Measurements from ENCODE around the gene KLF11. TPM values are rescaled to one million over a fixed set of nuclear protein-coding genes. Genes with fewer than 3 reads are reported as not detected.
A peak's percentile ranks its signal among the peaks of the same experiment; 100 is the strongest.

The KLF11 gene
- total and polyA plus RNA-seq, 11 donors: 5.4 to 43.8 (median 19.4) TPM

- Histone ChIP-seq H3K36me3 (no peaks in the 10 kb centered on the region), H3K27me3 (no peaks in the 10 kb centered on the region), H3K4me3 (no peak overlapping the region), H3K27ac (peak overlapping the region in 5 of 12 donors; percentile 70 to 88 (median 78)), H3K9me3 (no peaks in the 10 kb centered on the region), H3K4me1 (peaks cover 3 to 37% (median 27%) of the 10 kb centered on the region in 12 donors)
- no peak for DNase-seq
- TF ChIP-seq CTCF (IDR thresholded peaks at IDR 0.05) (no peak), POLR2A (IDR thresholded peaks at IDR 0.05) (no peak)
- intact Hi-C loops (cut with DNase I): loop anchor here in 3 of 10 donors (5.0 kb wide), 2 partner anchors 35 to 40 kb away; no protein-coding TSS in a partner anchor
- WGBS, 4 donors: 83 to 86% (median 85%) methylated on average over 8 of the region's 8 CpGs
- no peak for ATAC-seq
These were observed 16.3 kb upstream of the KLF11 start for GRCh38 chr2:10026940-10027569.

- Histone ChIP-seq H3K4me3 (no peak overlapping the region), H3K27ac (peak overlapping the region in 11 of 12 donors; percentile 70 to 93 (median 82)), H3K4me1 (peaks cover 3 to 37% (median 27%) of the 10 kb centered on the region in 12 donors), H3K9me3 (no peaks in the 10 kb centered on the region), H3K36me3 (no peaks in the 10 kb centered on the region), H3K27me3 (no peaks in the 10 kb centered on the region)
- WGBS, 4 donors: 60 to 80% (median 77%) methylated on average over 13 to 16 of the region's 16 CpGs
- ATAC-seq (peak in 1 of 4 donors; percentile 8), DNase-seq (no peak)
- TF ChIP-seq CTCF (IDR thresholded peaks at IDR 0.05) (no peak), POLR2A (IDR thresholded peaks at IDR 0.05) (no peak)
- intact Hi-C loops (cut with DNase I): loop anchor here in 3 of 10 donors (5.0 kb wide), 2 partner anchors 35 to 40 kb away; no protein-coding TSS in a partner anchor
These were observed 15.6 kb upstream of the KLF11 start for GRCh38 chr2:10027660-10028330.

- no peaks in the 10 kb centered on the region for H3K36me3 ChIP-seq
- peak in 2 of 4 donors; percentile 4 to 18 for ATAC-seq
- no peak for DNase-seq
These were observed 14.9 kb upstream of the KLF11 start for GRCh38 chr2:10028407-10028987.

More at GRCh38 chr2:10028407-10028987, 14.9 kb upstream of the KLF11 start:
- Histone ChIP-seq H3K27me3 (no peaks in the 10 kb centered on the region), H3K27ac (peak overlapping the region; percentile 68 to 93 (median 80)), H3K4me1 (peaks cover 3 to 43% (median 27%) of the 10 kb centered on the region in 12 donors), H3K9me3 (no peaks in the 10 kb centered on the region), H3K4me3 (peak overlapping the region in 1 of 12 donors; percentile 50)
- intact Hi-C loops (cut with DNase I): loop anchor here in 3 of 10 donors (5.0 kb wide), 2 partner anchors 36 to 41 kb away; no protein-coding TSS in a partner anchor
- 80 to 82% (median 81%) methylated on average over 16 of the region's 16 CpGs for WGBS, 4 donors
- TF ChIP-seq POLR2A (IDR thresholded peaks at IDR 0.05): no peak
- peak in 4 of 12 donors; percentile 12 to 29 (median 20) for TF ChIP-seq CTCF (IDR thresholded peaks at IDR 0.05)
